Astrocyte of the spinal cord (primary cell): ENCODE results near the gene CFHR5.
"Not testable (repeated sequence)": the region's sequence is repeated elsewhere in the genome, so short reads cannot be mapped to it uniquely, and the experiment has no call there.

ENCODE experiments used
- DNase-seq: peaks from one replicate; pipeline ENCODE4 v3.0.0; 2011; ENCODE audit warnings: low read depth, low spot score
- H3K4me3 ChIP-seq: 2 replicates; pipeline ENCODE4 v1.5.1; 2011; ENCODE audit warnings: low read depth, mild to moderate bottlenecking, low read length, moderate library complexity
- in situ Hi-C: cut with HindIII; loops from 2 replicates; pipeline ENCODE4 v1.10.0; 2017; ENCODE audit warnings: low sequenced_read_pairs
- TF ChIP-seq, protein P1 (sequence below): IDR thresholded peaks from 2 replicates; pipeline ENCODE4 v1.5.1; 2012; ENCODE audit warnings: low read depth, mild to moderate bottlenecking, low read length, inconsistent platforms

CFHR5 gene

DNA sequence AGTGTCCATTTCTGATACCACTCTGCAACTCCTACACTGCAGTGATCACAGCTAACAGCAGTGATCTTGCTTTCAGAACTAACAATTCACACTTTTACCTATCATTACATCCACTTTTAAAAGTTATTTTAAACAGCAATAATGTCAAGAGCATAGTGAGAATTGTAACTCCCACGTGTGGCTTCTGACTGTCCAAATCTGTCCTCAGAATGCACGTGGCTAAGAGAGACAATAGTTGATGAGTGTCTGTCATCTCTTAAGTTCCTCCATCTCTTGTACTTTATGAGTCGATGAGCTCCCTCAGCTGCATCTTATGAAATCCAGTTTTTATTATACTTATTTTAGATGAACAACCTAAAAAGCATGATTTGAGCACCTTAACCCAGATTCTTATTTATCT is 16.5 kb upstream of the CFHR5 start:
- TF ChIP-seq, protein P1, sequence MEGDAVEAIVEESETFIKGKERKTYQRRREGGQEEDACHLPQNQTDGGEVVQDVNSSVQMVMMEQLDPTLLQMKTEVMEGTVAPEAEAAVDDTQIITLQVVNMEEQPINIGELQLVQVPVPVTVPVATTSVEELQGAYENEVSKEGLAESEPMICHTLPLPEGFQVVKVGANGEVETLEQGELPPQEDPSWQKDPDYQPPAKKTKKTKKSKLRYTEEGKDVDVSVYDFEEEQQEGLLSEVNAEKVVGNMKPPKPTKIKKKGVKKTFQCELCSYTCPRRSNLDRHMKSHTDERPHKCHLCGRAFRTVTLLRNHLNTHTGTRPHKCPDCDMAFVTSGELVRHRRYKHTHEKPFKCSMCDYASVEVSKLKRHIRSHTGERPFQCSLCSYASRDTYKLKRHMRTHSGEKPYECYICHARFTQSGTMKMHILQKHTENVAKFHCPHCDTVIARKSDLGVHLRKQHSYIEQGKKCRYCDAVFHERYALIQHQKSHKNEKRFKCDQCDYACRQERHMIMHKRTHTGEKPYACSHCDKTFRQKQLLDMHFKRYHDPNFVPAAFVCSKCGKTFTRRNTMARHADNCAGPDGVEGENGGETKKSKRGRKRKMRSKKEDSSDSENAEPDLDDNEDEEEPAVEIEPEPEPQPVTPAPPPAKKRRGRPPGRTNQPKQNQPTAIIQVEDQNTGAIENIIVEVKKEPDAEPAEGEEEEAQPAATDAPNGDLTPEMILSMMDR = no peak

DNA sequence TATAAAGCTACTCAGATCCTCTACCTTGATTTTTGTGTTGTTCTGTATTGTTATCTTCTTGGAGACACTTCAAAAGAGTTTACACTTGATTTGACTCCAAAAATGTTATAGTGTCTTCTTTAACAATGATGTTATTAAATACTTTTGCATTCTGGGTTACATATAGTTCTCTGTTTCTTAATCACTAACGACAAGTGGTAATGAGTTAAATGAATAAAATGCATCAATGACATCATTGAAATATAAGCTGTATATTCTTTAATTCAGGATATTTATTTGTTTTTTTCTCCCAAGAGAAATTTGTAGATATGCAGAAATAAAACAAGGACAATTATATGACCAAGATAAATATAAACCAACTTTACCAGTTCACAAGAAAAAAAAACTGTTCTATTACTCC is 7.2 kb upstream of the CFHR5 start:
- TF ChIP-seq, protein P1 = no peak
- DNase-seq = no peak
- no peak overlapping the region for H3K4me3 ChIP-seq
- in situ Hi-C loops = no loop called here

More for the DNA sequence above, 16.5 kb upstream of the CFHR5 start:
- in situ Hi-C loops = no loop called here
- H3K4me3 ChIP-seq = no peak overlapping the region
- no peak for DNase-seq

DNA sequence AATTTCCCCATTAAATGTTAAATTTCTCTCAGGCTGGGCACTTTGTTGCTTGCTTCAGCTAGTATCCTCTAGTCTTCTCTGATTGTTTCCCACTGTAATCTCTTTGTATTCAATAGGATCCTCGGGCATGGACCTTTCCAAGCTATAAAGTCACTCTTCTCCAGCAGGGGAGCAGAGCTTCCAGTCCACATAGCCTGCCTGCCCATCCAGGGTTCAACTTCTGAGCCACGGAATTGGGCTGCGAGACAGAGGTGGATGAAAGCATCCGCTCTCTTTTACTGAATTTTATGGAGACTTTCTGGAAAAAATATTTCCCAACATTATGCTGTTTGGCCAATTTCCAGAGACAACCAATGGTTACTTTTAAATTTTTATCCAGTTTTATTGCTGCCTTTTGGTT is 1.1 kb upstream of the CFHR5 start:
- DNase-seq = no peak
- H3K4me3 ChIP-seq = no peak overlapping the region
- in situ Hi-C loops = no loop called here
- TF ChIP-seq, protein P1 = no peak

DNA sequence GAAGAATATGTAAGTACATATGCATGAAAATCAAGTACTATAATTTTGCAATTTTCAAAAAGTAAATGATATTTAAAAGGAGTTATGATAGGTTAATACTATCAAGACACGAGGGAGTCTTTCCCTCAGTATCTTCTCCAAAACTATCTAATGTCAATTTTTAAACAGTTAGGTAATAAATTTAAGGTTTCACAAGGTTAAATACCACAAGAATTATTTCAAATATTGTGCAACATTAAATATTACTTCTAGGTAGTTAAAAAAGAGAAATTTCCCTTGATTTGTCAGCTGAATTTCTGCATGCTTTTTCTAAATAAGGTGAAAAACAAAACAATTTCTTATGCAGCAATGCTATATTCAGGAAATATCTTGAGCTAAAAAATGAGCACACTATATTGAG is 3.5 kb downstream of the CFHR5 start:
- in situ Hi-C loops = no loop called here
- no peak overlapping the region for H3K4me3 ChIP-seq
- TF ChIP-seq, protein P1 = no peak
- no peak for DNase-seq

DNA sequence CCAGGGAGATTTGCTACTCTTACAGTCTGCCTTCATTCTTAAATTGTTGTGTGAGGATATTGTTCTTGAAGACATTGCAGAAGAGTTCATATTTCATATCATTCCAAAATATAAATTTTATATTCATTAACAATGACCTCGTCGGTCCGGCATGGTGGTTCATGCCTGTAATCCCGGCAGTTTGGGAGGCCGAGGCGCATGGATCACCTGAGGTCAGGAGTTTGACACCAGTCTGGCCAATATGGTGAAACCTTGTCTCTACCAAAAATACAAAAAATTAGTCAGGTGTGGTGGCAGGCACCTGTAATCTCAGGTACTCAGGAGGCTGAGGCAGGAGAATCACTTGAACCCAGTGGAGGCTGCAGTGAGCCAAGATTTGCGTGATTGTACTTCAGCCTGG is 4.9 kb downstream of the CFHR5 start:
- in situ Hi-C loops, DNase-seq, H3K4me3 ChIP-seq: not testable (repeated sequence)

DNA sequence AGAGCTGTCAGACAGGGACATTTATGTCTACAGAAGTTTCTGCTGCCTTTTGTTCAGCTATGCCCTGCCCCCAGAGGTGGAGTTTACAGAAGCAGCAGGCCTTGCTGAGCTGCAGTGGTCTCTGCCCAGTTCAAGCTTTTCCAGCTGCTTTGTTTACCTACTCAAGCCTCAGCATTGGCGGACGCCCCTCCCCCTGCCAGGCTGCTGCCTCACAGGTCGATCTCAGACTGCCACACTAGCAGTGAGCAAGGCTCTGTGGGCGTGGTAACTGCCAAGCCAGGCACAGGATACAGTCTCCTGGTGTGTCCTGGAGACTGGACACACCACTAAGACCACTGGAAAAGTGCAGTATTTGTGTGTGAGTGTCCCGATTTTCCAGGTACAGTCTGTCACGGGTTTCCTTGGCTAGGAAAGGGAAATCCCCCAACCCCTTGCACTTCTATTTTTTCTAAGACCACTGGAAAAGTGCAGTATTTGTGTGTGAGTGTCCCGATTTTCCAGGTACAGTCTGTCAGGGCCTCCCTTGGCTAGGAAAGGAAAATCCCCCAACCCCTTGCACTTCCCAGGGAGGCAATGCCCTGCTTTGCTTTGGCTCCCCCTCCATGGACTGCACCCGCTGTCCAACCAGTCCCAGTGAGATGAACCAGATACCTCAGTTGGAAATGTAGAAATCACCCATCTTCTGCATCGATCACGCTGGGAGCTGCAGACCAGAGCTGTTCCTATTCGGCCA is 14.7 kb downstream of the CFHR5 start:
- in situ Hi-C loops = not testable (repeated sequence)
- peak; percentile 19 for DNase-seq

DNA sequence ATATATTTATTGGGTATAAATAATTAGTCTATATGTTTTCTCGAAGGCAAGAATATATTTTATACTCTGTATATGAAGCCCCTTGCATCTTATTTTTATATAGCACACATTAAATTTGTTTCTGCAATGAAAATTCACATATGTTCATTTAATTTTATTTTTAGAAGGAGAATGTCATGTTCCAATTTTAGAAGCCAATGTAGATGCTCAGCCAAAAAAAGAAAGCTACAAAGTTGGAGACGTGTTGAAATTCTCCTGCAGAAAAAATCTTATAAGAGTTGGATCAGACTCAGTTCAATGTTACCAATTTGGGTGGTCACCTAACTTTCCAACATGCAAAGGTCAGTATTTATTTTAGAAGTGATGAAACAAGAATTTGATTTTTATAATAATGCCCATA is 16.6 kb downstream of the CFHR5 start:
- no peak overlapping the region for H3K4me3 ChIP-seq
- TF ChIP-seq, protein P1 = no peak
- DNase-seq = no peak
- in situ Hi-C loops = no loop called here

More for the DNA sequence above, 14.7 kb downstream of the CFHR5 start:
- not testable (repeated sequence) for H3K4me3 ChIP-seq

DNA sequence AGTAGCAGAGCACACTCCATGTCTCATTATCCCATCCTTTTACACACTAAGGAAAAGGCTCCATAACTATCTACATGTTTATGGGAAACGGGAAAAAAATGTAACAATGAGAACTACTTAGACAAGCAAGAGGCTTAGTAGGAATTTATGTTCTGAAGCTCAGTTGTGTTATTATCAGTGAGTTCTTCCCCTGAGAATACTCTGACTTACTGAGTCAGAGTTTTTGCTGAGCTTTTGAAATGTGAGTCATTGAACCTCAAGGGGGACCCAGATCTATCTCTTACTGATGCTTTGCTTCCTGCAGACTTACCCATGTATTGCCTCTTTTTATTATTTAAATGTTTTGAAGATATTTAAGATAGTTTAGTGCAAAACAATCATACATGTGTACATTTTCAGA is 20.1 kb downstream of the CFHR5 start:
- TF ChIP-seq, protein P1 = peak; percentile 16
- H3K4me3 ChIP-seq = no peak overlapping the region
- in situ Hi-C loops = no loop called here
- DNase-seq = peak; percentile 70
